GM12864 (cell line): ENCODE results near the gene DET1.

Experiments
- DNase-seq: peaks from one replicate; pipeline ENCODE4 v3.0.0-alpha.2; 2011; ENCODE audit warnings: low read depth
- H3K4me3 ChIP-seq: 2 replicates; pipeline ENCODE4 v1.5.1; 2011; ENCODE audit warnings: mild to moderate bottlenecking, low read depth, low read length, control low read depth
- CTCF ChIP-seq: IDR thresholded peaks from 2 replicates; pipeline ENCODE4 v1.5.1; 2011; ENCODE audit warnings: low read depth, mild to moderate bottlenecking, moderate library complexity, low read length, control low read depth, inconsistent platforms; ENCODE audit errors: missing control alignments

DET1 gene

GRCh38 chr15:88467073-88467934 is 79.2 kb downstream of the DET1 start, which contains the start of the genes MRPL46 and MRPS11:
MRPL46 (minus strand) TSS chr15:88467388; CDS start chr15:88467377, 11 bp downstream.
MRPS11 (plus strand) TSS chr15:88467708; CDS start chr15:88467718, 10 bp downstream.
- H3K4me3 ChIP-seq = peak within 1 kb of the TSS; percentile 91
- DNase-seq = peak; percentile 60
- TF ChIP-seq CTCF = no peak

- no peak for TF ChIP-seq CTCF
- no peak overlapping the region for H3K4me3 ChIP-seq
- DNase-seq = no peak
Observed at GRCh38 chr15:88465633-88466224, 80.8 kb downstream of the DET1 start.

- TF ChIP-seq CTCF = no peak
- no peak overlapping the region for H3K4me3 ChIP-seq
- DNase-seq = no peak
Observed at GRCh38 chr15:88463870-88464532, 82.5 kb downstream of the DET1 start.
